Activated T-helper 17 cell treated with anti-CD3 and anti-CD28 coated beads, Interleukin-2, amount 50 U/mL, for 72 hours (primary cell): ENCODE measurements around the gene CDH15. TPM values are rescaled to one million over a fixed set of nuclear protein-coding genes. Genes with fewer than 3 reads are reported as not detected.

Experiments used
- ATAC-seq: fragments of 150-1000 bp; cut with Tn5 transposase; replicated peaks from 2 replicates; pipeline ENCODE4 v1.10.0; 2021; ENCODE audit warnings: mild to moderate bottlenecking, moderate library complexity
- H3K27ac Mint-ChIP-seq: one replicate; pipeline ENCODE4 v1.8.0; 2022; ENCODE audit warnings: mixed read lengths
- H3K27me3 Mint-ChIP-seq: one replicate; pipeline ENCODE4 v1.8.0; 2022; ENCODE audit warnings: mixed read lengths
- H3K36me3 Mint-ChIP-seq: one replicate; pipeline ENCODE4 v1.8.0; 2022; ENCODE audit warnings: low read depth, mild to moderate bottlenecking, mixed read lengths
- H3K4me1 Mint-ChIP-seq: one replicate; pipeline ENCODE4 v1.8.0; 2022; ENCODE audit warnings: mixed read lengths
- H3K4me3 Mint-ChIP-seq: one replicate; pipeline ENCODE4 v1.8.0; 2022; ENCODE audit warnings: mild to moderate bottlenecking, mixed read lengths
- H3K9me3 Mint-ChIP-seq: one replicate; pipeline ENCODE4 v1.8.0; 2022; ENCODE audit warnings: mixed read lengths
- total RNA-seq, 2 donors: library from RNA; stranded (reverse); gene quantifications; one replicate each; pipeline ENCODE4 v1.2.3, GENCODE V29; 2022

Gene CDH15
- total RNA-seq, 2 donors from 2014 or later, result 0.15 to 0.37 TPM

DNA sequence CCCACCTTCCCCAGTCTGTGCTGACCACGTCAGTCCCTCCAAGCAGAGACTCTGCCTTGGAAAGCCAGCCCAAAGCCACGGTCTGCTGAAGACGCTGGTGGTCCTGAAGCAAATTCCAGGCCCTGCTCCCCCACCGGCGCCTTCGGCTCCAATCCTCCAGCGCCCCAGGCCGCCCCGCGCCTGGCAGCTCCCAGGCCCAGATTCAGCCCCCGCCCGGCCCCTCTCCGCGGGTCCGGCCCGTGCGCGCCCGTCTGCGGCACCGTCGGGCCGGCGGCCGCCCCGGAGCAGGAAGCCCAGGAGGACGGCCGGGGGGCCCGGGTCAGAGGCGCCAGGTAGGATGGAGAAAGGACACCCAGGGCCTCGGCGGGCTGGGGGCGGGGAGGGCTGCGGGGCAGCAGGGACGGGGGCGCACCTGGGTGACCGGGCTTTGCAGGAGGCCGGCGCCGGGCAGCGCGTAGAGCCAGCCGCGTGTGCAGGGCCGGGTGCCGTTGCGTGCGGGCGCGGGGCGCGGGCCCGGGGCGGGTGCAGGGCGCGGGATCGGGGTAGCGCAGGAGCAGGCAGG, 29.4 kb downstream of the CDH15 start:
- Mint-ChIP-seq H3K4me3 (peak overlapping the region; percentile 17), H3K9me3 (no peaks in the 10 kb centered on the region), H3K27ac (no peak overlapping the region), H3K36me3 (peaks cover 6% of the 10 kb centered on the region), H3K4me1 (no peaks in the 10 kb centered on the region), H3K27me3 (peaks cover 15% of the 10 kb centered on the region)
- ATAC-seq, result peak; percentile 7

DNA sequence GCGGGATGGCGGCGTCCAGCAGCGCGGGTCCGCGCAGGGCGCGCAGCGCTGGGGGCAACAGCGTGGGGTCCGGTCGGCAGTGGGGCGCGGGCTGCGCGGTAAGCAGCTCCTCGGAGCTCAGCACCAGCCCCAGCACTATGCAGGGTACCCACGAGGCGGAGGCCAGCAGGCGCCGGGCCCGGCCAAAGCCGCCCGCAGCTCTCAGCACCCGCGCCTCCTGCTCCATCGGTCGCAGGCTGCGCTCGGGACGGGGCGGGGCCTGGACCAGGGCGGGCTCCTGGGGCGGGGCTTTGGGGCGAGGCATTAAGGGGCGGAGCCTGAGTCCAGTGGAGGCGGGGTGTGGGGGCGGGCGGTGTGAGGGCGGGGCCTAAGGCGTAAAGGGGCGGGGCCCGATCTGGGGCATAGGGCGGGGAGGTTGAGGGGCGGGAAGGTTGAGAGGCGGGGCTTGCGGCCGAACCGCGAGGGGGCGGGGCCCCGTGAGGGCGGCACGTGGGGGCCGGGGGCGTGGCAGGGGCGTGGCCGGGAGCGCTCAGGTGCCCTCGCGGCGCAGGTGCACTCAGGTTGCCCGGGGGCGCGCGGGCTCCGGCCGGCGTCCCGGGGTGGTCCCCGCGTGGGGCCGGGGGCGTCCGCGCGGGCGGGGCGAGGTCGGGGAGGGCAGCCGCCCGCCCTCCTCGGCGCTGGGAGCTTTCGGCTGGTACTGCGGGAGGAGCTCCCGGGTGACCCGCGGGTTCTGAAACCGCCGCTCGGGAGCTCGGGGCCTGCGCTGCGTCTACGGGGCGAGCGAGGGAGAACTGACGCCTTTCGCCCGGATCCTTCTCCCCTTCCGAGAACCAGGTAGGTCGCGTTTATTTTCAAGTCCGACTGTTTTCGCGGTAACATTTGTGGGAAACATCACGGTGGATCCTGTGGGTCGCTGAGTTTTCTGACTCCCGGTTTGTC, 30.2 kb downstream of the CDH15 start:
- H3K27ac Mint-ChIP-seq, result no peak overlapping the region
- peak; percentile 82 for ATAC-seq
- H3K36me3 Mint-ChIP-seq, result peaks cover 6% of the 10 kb centered on the region
- H3K27me3 Mint-ChIP-seq, result peaks cover 15% of the 10 kb centered on the region
- peak overlapping the region; percentile 50 for H3K4me3 Mint-ChIP-seq
- no peaks in the 10 kb centered on the region for H3K4me1 Mint-ChIP-seq
- no peaks in the 10 kb centered on the region for H3K9me3 Mint-ChIP-seq

DNA sequence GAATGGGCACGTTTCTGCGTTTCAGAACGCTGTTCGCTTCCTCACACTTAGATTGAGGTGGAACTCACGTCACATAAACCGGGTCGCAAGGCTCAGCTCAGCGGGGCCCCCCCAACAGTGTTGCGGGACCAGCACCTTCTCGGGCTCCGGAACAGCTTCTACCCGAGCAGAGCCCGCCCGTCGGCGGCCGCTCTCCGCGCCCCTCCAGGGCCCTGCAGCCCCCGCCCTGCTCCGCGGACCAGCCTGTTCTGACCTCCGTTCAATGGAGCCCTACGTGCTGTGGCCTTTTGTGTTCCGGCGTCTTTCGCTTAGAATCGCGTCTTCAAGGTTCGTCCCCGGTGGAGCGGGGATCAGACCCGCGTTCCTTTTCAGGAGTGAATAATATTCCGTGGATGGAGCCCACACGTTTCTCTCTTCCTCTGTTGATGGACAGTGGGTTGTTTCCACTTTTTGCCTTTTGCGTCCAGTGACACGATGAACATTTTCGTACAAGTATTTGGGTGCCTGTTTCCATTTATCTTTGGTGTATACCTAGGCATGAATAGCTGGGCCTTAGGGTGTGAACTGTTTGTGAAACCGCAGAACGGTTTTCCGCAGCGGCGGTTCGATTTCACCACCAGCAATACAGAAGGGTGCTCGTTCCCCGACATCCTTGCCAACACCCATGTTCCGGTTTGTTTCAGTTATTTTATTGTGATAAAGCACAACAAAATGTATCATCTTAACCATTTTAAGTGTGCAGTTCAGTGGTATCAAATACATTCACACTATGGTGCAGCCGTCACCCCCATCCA, 31.1 kb downstream of the CDH15 start:
- peaks cover 15% of the 10 kb centered on the region for H3K27me3 Mint-ChIP-seq
- no peaks in the 10 kb centered on the region for H3K9me3 Mint-ChIP-seq
- H3K27ac Mint-ChIP-seq, result no peak overlapping the region
- H3K36me3 Mint-ChIP-seq, result peaks cover 6% of the 10 kb centered on the region
- H3K4me3 Mint-ChIP-seq, result peak overlapping the region; percentile 50
- ATAC-seq, result no peak
- no peaks in the 10 kb centered on the region for H3K4me1 Mint-ChIP-seq

DNA sequence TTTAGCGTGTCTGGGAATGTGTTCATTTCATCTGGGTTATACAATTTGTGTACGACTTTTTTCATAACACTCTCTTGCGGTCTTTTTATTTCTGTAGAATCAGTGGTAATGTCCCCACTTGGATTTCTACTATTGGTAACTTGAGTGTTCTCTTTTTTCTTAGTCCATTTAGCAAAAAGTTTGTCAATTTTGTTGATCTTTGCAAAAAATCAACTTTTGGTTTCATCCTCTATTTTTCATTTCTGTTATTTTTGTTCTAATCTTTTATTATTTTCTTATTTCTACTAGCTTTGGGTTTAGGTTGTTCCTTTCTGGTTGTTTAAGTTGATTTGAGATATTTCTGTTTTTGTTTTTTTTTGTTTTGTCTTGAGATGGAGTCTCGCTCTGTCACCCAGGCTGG, 36.4 kb downstream of the CDH15 start:
- Mint-ChIP-seq H3K9me3 (no peaks in the 10 kb centered on the region), H3K27me3 (peaks cover 22% of the 10 kb centered on the region), H3K4me3 (no peak overlapping the region), H3K36me3 (peaks cover under 1% of the 10 kb centered on the region), H3K27ac (no peak overlapping the region), H3K4me1 (no peaks in the 10 kb centered on the region)
- ATAC-seq, result no peak

DNA sequence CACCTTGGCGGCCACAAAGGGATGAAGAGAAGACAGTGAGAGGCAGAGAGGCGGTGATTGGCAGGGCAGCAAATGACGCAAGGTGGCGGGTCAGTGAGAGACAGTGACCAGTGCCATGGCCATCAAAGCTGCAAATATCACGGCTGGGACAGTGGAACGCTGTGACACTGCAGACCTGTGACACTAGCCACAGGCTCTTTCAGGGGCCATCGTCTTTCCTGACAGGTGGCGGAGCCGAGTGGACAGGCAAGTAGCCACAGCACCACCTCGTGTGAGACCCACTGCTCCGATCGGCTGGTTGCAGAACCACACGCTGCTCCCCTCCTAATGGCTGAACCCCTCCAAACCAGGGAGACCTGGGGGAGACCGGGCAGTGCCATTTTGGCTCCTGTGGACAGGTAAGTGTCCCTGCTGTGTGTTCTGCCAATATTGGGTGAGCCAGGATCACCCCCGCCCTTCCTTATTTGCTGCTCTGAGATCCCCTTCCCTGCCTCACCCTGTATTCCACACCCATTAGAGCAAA, 38.0 kb downstream of the CDH15 start:
- Mint-ChIP-seq H3K9me3 (no peaks in the 10 kb centered on the region), H3K36me3 (no peaks in the 10 kb centered on the region), H3K4me3 (no peak overlapping the region), H3K27ac (no peak overlapping the region), H3K4me1 (no peaks in the 10 kb centered on the region), H3K27me3 (peaks cover 11% of the 10 kb centered on the region)
- no peak for ATAC-seq

DNA sequence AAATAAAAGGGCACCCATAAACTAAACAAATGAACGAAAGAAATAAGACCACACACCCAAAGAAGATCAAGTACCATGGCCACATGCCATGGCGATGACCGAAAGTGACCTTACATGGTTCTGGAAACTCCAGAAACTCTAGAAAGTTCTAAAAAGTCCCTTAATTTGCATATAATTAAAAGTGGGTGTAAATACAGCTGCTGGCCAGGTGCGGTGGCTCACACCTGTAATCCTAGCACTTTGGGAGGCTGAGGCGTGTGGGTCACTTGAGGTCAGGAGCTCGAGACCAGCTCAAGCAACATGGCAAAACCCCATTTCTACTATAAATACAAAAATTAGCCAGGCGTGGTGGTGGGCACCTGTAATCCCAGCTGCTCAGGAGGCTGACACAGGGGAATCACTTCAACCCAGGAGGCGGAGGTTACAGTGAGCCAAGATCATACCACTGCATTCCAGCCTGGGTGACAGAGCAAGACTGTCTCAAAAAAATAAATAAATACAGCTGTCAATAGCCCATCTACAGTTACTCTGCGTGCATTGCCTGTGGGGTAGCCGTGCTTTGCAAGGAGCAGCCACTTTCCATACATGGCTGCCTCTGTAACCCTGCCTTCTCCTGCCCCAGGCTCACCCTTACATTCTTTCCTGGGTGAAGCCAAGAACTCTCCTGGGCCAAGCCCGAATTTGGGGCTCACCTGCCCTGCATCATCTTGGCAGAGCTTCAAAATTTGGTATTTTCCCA, 38.8 kb downstream of the CDH15 start:
- ATAC-seq, result no peak
- Mint-ChIP-seq H3K4me3 (no peak overlapping the region), H3K27ac (no peak overlapping the region), H3K9me3 (no peaks in the 10 kb centered on the region), H3K27me3 (peaks cover 11% of the 10 kb centered on the region), H3K4me1 (no peaks in the 10 kb centered on the region), H3K36me3 (no peaks in the 10 kb centered on the region)

DNA sequence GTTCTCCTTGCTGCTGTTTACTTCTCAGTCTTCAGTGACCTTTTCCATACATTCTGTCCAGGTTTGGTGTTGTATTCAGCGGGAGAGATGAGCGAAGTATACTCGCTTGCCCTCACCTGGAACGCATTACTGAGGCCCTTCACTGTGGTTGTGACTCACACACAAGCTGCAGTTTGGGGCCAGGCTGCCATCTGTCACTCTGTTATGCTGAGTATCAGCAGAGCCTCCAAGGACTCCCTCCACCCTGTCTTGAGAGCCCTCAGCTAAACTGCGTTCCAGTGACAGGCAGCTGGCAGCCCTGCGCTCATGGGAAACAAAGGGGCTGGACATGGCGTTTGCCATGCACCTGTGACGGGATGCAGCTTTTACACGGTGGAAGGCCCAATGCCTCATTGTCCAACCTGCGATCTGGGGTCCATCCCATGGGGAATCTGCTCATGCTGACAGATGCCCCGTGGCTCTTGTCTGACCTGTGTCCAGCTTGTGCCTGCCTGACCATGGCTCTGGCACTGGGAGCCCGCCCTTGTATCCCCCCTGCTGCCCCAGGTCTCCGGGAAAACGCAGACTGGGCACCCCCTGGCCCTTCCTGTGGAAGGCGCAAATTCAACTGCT, 39.5 kb downstream of the CDH15 start:
- no peak for ATAC-seq
- Mint-ChIP-seq H3K27ac (no peak overlapping the region), H3K4me3 (no peak overlapping the region), H3K4me1 (no peaks in the 10 kb centered on the region), H3K9me3 (no peaks in the 10 kb centered on the region), H3K36me3 (no peaks in the 10 kb centered on the region), H3K27me3 (peaks cover 11% of the 10 kb centered on the region)

DNA sequence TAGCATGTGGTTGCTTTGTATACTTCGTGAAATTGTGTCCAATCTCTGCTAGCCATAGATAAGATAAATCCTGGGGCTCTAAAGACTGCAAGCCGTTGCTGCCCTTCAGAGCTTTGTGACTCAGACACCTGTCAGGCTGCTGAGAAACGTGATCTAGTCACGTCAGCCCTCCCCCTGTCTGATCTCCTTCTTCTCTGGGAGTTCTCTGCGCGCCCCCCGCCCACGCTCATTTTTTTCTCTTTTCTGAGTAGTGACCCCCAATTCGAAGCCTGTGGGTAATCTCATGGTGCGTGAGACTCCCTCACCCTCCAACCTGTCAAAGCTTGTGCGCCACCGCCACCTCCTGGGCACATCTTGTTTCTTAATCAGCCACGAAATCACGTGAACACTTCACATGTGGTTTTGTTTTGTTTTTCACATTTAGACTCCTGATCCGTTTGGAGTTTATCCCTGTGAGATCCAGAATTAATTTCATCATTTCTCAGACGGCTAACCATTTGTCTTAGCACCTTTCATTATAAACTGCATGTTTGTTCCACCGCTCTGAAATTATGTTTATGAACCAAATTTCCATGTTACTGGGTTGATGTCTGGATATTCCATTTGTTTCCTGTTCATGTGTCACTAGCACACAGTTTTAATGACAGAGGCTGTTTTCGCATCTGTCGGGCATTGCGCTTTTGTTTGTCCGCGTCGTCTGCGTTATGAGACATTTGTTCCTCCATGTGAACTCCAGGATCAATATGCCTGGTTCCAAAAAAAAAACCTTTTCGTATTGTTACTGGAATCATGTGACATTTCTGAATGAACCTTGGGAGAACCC, 45.0 kb downstream of the CDH15 start:
- H3K27me3 Mint-ChIP-seq, result no peaks in the 10 kb centered on the region
- no peaks in the 10 kb centered on the region for H3K9me3 Mint-ChIP-seq
- H3K4me1 Mint-ChIP-seq, result peaks cover 10% of the 10 kb centered on the region
- H3K27ac Mint-ChIP-seq, result peak overlapping the region; percentile 42
- peak overlapping the region; percentile 69 for H3K4me3 Mint-ChIP-seq
- peaks cover 5% of the 10 kb centered on the region for H3K36me3 Mint-ChIP-seq
- peak; percentile 70 for ATAC-seq

DNA sequence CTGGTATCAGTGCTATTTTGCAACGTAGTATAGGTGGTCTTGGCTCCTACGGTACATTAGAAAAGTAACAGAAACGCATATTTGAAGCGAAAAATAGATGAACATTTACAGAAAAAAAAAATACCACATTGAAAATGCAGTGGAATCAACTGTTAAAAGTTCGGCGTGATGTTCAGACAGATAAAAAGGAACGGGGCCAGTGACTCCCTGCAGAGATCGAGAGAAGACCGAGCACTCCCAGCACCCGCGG, 45.5 kb downstream of the CDH15 start:
- peaks cover 10% of the 10 kb centered on the region for H3K36me3 Mint-ChIP-seq
- H3K4me3 Mint-ChIP-seq, result peak overlapping the region; percentile 69

DNA sequence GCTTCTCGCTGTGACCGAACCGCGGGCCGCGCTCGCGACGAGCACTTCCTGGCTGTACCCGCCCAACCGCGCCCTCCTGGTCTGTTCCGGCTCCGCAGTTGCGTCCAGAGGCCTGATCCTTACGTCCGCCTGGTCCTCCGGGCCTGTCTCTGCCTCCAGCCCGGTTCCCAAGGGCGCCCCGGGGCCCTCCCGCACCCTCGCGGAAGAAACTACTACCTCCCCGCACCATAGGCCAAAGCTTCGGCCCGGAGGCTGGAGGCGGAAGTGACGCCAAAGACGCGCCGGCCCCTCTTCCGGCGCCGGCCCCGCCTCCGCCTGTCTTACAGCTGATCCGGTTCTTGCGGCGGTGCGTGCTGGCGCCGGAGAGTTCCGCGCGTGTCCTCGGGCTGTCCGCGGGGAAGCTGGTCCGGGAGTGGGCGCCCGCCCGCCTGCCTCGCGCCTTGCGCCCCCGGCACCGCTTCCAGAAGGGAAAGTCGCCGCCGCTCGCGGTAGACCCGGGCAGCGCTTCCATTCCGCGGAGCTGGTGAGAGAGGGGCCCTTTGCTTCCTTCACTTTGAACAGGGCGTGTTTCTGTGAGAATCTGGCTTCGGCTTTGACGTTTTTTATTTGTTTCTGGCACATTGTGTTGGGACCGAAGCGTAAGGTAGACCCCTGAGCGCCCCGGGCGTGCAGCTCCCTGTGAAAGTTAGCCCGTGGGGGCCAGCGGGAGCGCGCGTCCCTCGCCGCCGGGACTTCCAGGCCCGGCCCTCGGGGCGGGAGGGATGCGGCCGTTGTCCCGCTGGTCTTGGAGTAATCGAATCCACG, 46.0 kb downstream of the CDH15 start, which contains the start of gene ZNF778:
ZNF778 (plus strand) TSS at position 316 of the 804 bp plus-strand sequence. CDS start 3,425 bp downstream, outside the sequence.
- peak; percentile 94 for ATAC-seq
- H3K4me1 Mint-ChIP-seq, result peaks cover 10% of the 10 kb centered on the region
- H3K27ac Mint-ChIP-seq, result peak within 1 kb of the TSS; percentile 42
- no peaks in the 10 kb centered on the region for H3K27me3 Mint-ChIP-seq
- H3K4me3 Mint-ChIP-seq, result peak within 1 kb of the TSS; percentile 69
- peaks cover 15% of the 10 kb centered on the region for H3K36me3 Mint-ChIP-seq
- H3K9me3 Mint-ChIP-seq, result no peaks in the 10 kb centered on the region

More for the DNA sequence above, 45.5 kb downstream of the CDH15 start:
- no peaks in the 10 kb centered on the region for H3K9me3 Mint-ChIP-seq
- H3K4me1 Mint-ChIP-seq, result peaks cover 10% of the 10 kb centered on the region
- ATAC-seq, result no peak
- H3K27me3 Mint-ChIP-seq, result no peaks in the 10 kb centered on the region
- peak overlapping the region; percentile 42 for H3K27ac Mint-ChIP-seq

DNA sequence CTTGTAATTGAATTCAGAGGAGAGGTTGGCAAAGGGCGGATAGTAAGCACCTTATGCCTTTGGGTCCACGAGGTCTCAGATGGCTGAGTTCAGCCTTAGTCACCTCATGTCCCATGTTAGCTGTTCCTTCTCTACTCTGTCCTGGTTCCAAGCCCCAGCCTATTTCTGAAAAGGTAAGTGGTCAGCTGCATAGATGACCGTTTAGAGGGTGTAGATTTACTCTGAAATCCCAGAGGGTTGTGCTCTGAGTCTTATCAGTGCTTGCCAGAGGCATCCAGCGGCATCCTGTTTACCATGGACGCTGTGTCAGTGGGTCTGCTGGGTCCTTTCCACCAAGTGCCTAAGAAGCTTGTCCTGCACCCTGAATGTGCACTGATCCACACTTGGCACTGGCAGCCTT, 47.8 kb downstream of the CDH15 start:
- peak overlapping the region; percentile 46 for H3K27ac Mint-ChIP-seq

DNA sequence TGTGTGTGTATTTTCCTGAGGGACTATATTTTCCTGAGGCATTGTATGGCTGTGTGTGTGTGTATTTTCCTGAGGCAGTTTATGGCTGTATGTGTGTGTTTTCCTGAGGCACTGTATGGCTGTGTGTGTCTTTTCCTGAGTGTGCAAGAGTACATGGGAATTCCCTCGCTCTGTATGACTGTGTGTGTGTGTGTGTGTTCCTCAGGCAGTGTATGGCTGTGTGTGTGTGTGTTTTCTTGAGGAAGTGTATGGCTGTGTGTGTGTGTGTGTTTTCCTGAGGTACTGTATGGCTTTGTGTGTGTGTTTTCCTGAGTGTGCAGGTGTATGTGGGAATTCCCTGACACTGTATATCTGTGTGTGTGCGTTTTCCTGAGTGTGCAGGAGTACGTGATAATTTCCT, 50.1 kb downstream of the CDH15 start:
- H3K27me3 Mint-ChIP-seq, result no peaks in the 10 kb centered on the region
- ATAC-seq, result no peak
- H3K9me3 Mint-ChIP-seq, result no peaks in the 10 kb centered on the region
- H3K4me1 Mint-ChIP-seq, result peaks cover 5% of the 10 kb centered on the region
- peaks cover 53% of the 10 kb centered on the region for H3K36me3 Mint-ChIP-seq
- no peak overlapping the region for H3K4me3 Mint-ChIP-seq
- H3K27ac Mint-ChIP-seq, result no peak overlapping the region

More for the DNA sequence above, 47.8 kb downstream of the CDH15 start:
- Mint-ChIP-seq H3K4me3 (peak overlapping the region; percentile 69), H3K4me1 (peaks cover 10% of the 10 kb centered on the region), H3K27me3 (no peaks in the 10 kb centered on the region), H3K9me3 (no peaks in the 10 kb centered on the region), H3K36me3 (peaks cover 30% of the 10 kb centered on the region)
- no peak for ATAC-seq
